NOMO-1 treated with DMSO at 0.1 percent for 48 hours (cell line): Measurements from ENCODE around the gene TMEM134.

Source experiments
- DNase-seq: peaks from one replicate; lab custom pipeline; 2025; ENCODE audit not compliant: unreplicated experiment; lab: John Stamatoyannopoulos, UW

TMEM134 gene

DNA sequence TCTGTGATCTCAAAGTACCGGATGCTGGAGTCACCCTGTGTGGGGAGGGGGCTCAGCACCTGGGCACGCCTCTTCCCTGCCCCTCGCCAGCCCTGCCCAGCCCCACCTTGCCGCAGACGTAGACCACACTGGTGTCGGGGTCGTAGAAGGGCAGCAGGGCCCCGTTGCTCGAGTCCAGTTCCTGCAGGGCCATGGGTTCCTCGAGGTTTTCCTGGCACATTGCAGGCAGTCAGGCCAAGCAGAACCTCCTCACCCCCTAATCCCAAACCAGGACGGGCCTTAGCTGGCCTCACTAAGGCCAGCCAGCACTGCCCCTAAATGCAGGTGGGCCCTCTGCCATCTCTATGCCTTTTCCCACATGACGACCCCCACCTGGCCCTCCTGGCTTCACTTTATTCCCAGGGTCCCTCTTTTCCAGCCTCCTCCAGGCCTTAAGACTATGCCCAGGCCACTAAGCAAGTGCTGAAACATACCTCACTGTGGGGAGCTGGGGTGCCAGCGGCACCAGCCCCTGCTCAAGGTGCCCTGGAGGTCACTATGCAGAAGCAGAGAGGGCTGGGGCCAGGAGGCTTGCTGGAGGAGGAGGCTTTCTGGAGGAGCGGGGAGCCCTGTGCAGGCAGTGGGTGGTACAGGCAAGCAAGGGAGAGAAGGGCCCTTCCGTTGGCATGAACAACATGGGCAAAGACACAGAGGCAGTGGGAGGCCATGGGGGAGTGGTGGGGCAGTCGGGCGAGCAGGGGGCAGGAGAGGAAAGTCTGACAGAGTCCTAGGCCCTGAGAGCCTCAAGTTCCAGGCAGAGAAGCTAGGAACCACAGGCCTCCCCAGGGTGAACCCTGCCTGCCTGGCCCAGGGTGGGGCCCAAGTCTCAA is 28.6 kb downstream of the TMEM134 start:
- no peak for DNase-seq

DNA sequence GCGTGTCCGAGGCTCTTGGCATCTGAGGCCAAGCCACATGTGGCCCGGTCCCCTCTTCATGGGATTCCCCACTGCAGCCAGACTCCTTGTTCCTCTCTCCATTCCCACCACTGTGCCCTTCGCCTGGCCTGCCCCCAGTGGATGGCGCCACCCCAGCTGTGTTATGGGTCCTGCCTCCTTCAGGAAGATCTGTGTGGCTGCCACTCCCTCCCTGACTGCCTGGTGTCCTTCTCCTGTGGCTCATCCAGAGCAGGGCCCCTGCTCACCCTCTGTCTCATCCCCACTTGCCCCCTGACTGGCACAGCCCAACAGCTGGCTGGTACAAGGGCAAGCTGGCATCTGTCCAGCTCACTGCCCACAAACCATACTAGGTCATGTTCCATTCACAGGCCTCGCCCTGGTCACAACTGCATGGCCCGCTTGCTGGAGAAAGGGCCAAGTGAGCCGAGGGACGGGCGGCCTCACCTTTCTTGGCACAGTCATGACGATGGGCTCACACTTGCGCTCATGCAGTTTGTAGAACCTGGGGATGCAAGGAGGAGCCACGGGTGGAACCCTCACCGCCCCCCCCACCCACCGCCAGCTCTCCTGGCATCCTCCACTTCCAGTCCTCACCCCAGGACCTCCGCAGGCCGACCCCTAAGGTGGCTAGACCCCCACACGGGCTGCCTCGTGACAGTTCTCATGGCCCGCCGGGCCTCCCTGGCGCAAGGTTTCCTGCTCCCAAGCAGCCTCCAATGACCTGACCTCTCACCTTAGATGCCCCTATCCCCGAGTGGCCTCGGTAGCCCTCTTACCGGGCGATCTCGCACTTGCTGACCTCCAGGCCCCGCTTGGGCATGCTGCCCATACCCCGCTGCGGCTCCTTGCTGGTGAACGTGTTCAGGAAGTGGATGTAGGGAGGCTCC is 29.5 kb downstream of the TMEM134 start:
- DNase-seq = peak; percentile 32

- DNase-seq = no peak
Observed at GRCh38 chr11:67438158-67438902, 30.7 kb downstream of the TMEM134 start.

DNA sequence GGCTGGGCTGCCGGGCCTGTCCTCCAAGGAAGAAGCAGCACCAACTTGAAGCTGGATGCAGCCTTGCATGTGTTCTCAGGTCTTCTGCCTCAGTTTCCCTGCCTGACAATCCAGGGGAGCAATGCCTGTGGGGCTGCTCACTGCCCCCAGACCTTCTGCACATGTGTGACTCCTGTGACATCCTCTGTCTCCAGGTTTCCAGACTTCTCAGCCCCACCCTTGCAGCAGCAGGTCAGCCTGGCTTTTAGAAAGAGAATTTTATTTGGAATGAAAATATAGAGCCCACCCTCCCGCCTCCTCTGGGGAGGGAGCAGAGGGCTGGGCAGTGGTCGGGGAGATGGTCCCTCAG is 31.3 kb downstream of the TMEM134 start:
- no peak for DNase-seq

DNA sequence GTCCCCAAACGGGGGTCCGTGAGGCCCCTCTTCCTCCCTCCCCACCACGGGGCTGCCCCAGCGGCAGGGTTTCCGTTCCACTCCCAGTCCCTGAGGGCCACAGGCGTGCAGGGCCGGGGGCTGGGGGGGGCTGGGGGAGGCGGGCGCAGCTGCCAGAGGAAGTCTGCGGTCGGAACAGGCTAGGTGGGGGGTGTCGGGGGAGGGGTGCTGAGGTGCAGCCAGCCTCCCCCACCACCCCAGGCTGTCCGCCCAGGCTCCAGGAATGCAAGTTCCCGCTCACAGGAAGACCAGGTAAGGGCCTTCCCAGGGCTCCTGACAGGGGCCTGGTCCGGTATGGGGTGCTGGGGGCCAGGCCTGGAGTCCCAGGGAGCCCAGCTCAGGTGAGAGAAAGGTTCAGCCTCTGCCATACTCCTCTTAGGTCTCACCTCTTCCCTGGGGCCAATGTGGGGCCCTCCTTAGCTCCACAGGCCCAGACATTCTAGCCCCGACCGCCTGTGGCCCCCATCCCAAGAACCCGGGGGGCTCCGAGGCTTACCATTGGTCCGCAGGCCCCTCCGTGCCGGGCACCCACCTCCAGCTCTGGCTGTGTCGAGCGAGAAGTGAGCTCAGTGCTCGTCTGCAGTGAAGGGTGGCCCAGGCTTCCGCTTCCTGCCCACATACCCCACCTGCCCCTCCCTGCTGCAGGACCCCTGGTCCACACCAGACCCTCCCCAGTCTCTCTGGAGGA is 31.8 kb downstream of the TMEM134 start, which contains the start of gene PTPRCAP:
Gene PTPRCAP, minus strand, starts transcription at position 601 of the 727 bp plus-strand sequence. Its CDS starts 63 bp downstream, at position 538.
- DNase-seq = no peak

- no peak for DNase-seq
Observed at GRCh38 chr11:67436459-67437081, 32.5 kb downstream of the TMEM134 start.

- no peak for DNase-seq
Observed at GRCh38 chr11:67435727-67436458, 33.2 kb downstream of the TMEM134 start.

- DNase-seq = no peak
Observed at GRCh38 chr11:67435031-67435726, 33.9 kb downstream of the TMEM134 start.

- DNase-seq = no peak
Observed at GRCh38 chr11:67434395-67434881, 34.6 kb downstream of the TMEM134 start.

DNA sequence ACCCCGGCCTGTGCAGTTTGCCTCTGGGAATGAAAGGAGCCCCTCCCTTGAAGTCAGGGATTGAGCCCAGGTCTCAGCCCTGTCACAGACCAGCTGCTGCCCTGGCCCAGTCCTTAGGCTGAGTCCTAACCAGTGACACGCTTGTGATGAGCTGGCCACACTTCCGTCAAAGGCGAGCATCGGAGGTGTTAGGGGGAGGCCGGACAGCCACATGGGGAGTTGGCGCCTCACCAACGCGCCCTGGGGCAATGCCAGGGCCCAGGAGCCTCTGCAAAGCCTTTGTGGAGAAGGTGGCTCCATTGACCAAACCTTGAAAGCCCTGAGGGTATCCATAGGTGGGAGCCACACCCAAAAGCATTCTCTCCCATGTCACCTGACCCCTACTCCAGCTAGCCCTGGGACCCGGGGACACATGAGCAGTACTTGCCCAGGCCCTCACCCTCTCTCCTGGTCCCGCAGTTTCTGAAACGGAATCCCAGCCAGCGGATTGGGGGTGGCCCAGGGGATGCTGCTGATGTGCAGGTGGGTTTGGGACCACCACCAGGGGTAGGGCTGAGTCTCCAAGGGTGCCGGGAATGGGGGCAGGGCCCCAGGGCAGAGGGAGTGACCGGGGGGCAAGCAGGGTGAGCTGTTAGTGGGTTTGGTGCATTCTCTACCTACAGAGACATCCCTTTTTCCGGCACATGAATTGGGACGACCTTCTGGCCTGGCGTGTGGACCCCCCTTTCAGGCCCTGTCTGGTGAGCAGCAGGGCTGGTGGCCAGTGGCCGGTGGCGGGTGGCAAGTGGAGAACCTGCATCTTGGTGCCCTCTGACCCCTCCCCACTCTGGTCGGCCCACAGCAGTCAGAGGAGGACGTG is 35.3 kb downstream of the TMEM134 start:
- no peak for DNase-seq

DNA sequence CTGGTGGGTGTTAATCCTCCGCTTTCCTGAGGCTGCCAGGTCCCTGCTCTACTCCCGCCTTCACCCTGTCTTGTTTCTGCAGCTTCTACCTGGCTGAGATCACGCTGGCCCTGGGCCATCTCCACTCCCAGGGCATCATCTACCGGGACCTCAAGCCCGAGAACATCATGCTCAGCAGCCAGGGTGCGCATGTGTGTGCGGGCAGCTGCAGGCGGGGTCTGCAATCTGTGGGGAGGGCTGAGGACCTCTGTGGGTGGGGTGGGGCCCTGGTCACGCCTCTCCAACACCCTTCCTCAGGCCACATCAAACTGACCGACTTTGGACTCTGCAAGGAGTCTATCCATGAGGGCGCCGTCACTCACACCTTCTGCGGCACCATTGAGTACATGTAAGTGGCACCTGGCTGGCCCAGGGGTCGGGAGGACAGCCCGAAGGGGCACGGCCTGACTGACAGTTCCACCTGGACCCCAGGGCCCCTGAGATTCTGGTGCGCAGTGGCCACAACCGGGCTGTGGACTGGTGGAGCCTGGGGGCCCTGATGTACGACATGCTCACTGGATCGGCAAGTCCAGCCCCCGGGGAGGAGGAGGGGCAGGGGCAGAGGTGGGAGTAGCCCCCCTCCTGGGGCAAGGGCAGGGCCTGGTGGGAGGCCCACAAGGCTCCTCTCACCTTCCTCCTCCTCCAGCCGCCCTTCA is 36.2 kb downstream of the TMEM134 start:
- DNase-seq = no peak

GRCh38 chr11:67431346-67432249 is 37.5 kb downstream of the TMEM134 start:
- DNase-seq = no peak

DNA sequence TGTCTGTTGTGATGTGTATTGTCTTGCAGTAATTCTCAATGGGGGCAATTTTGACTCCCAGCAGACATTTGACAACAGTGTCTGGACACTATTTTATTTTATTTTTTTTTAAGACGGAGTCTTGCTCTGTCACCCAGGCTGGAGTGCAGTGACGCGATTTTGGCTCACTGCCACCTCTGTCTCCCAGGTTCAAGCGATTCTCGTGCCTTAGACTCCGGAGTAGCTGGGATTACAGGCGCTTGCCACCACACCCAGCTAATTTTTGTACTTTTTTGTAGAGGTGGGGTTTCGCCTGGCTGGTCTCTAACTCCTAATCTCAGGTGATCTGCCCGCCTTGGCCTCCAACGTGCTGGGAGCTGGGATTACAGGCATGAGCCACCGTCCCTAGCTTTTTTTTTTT is 39.3 kb downstream of the TMEM134 start:
- no peak for DNase-seq

GRCh38 chr11:67429038-67429668 is 39.9 kb downstream of the TMEM134 start:
- DNase-seq = no peak
